Gastroesophageal sphincter (tissue), 4 donors: Measurements from ENCODE around the gene TGIF2. TPM values are rescaled to one million over a fixed set of nuclear protein-coding genes. Genes with fewer than 3 reads are reported as not detected.

Experiments
- ATAC-seq: fragments of 150-250 bp; one replicate; pipeline ENCODE4 v1.9.1; 2016; ENCODE audit warnings: mild to moderate bottlenecking, moderate library complexity
- H3K27ac ChIP-seq, 4 donors: fragments of 200-600 bp; sonication (generic) in 3 of 4; 1 replicate in 3 of 4; 2 replicates in 1 of 4; pipeline ENCODE4 v1.5.1; 2016 to 2019
- H3K27me3 ChIP-seq: fragments of 200-600 bp; sonication (generic); one replicate; pipeline ENCODE4 v1.5.1; 2019
- H3K36me3 ChIP-seq, 2 donors: fragments of 200-600 bp; sonication (generic); one replicate each; pipeline ENCODE4 v1.5.1; 2019; ENCODE audit warnings: control low read depth in 1 of 2
- H3K4me1 ChIP-seq, 3 donors: fragments of 200-600 bp; sonication (generic); 1 replicate in 2 of 3; 2 replicates in 1 of 3; pipeline ENCODE4 v1.5.1; 2016 to 2019; ENCODE audit warnings: control low read depth in 2 of 3
- H3K4me3 ChIP-seq, 2 donors: fragments of 200-600 bp; sonication (generic); one replicate each; pipeline ENCODE4 v1.5.1; 2019; ENCODE audit warnings: mild to moderate bottlenecking in 1 of 2, moderate library complexity in 1 of 2
- H3K9me3 ChIP-seq, 3 donors: fragments of 200-600 bp; sonication (generic); one replicate each; pipeline ENCODE4 v1.5.1; 2017 to 2019; ENCODE audit warnings: control low read depth in 2 of 3
- EP300 ChIP-seq: sonication (generic); formaldehyde crosslinking; IDR thresholded peaks from one replicate; pipeline ENCODE4 v1.6.1; 2017; ENCODE audit warnings: antibody characterized with exemption, mild to moderate bottlenecking
- POLR2AphosphoS5 ChIP-seq: sonication (generic); formaldehyde crosslinking; IDR thresholded peaks from one replicate; pipeline ENCODE4 v1.6.1; 2017; ENCODE audit warnings: antibody characterized with exemption
- WGBS, 2 donors: methylation state at CpG; one replicate each; pipeline ENCODE4 v1.1.5; 2018; ENCODE audit warnings: low coverage in 1 of 2; 5-methylcytosine and 5-hydroxymethylcytosine counted together
- small RNA-seq, 4 donors: library from RNA; depleted of rRNA; stranded (forward); fragments of <200 nt; gene quantifications; one replicate each; pipeline ENCODE3, GENCODE V24; 2016
- total RNA-seq, 4 donors: library from RNA; depleted of rRNA; stranded (reverse); fragments of >200 nt; gene quantifications; one replicate each; pipeline ENCODE4 v1.1.0, GENCODE V29; 2016

Gene TGIF2
- total RNA-seq, 4 donors from 2014 or later = 7.2 to 14.0 (median 9.4) TPM

DNA sequence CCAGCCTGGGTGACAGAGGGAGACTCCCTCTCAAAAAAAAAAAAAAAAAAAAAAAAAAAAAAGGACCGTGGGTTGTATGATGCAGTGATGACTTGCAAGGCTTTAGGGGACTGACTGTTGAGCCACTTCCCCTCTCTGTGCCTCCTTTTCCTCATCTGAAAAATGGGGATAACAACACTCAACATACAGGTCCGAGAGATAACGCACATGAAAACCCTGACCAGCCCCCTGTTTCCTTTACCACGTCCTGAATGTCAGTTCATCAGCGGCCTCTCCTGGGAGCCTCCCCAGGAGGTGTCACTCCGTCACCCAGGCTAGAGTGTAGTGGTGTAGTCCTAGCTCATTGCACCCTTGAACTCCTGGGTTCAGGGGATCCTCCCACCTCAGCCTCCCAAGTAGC lies 68.7 kb downstream of the TGIF2 start:
- 60 to 86% methylated on average over 1 to 3 of the region's 6 CpGs for WGBS, 2 donors
- H3K27me3 ChIP-seq = no peaks in the 10 kb centered on the region
- ATAC-seq = no peak
- no peaks in the 10 kb centered on the region for H3K4me1 ChIP-seq
- H3K27ac ChIP-seq = no peak overlapping the region
- H3K36me3 ChIP-seq = no peaks in the 10 kb centered on the region
- H3K4me3 ChIP-seq = no peak overlapping the region
- TF ChIP-seq POLR2AphosphoS5 (no peak), EP300 (no peak)
- no peaks in the 10 kb centered on the region for H3K9me3 ChIP-seq

Small RNAs within 50 kb of the gene (small RNA-seq; reads per million reads assigned to genes)
- gene RF00017 = 0 reads per million in 4 donors

Other genes starting within 250 kb of the TGIF2 start
- gene MYL9, start 32.1 kb upstream of the TGIF2 start, total RNA-seq = 1,000 to 10,000 TPM; 1,087 to 2,842 (median 1,707) TPM
- 100 to 1,000 TPM in 1 of 4 donors, 10 to 100 TPM in 3; 66.3 to 100 (median 78.9) TPM for gene RAB5IF, start 32.2 kb downstream of the TGIF2 start, total RNA-seq
- under 1 TPM in 1 of 4 donors, not detected in 3; 0.13 TPM for gene SLA2, start 72.6 kb downstream of the TGIF2 start, total RNA-seq
- gene NDRG3, start 172.5 kb downstream of the TGIF2 start, total RNA-seq = 10 to 100 TPM; 13.3 to 37.1 (median 26.0) TPM
- gene DSN1, start 200.2 kb downstream of the TGIF2 start, total RNA-seq = 1 to 10 TPM; 5.1 to 8.1 (median 6.0) TPM